ENCODE measurements around the gene GSTM4. TPM values are rescaled to one million over a fixed set of nuclear protein-coding genes. Genes with fewer than 3 reads are reported as not detected.
"Not testable (repeated sequence)": the region's sequence is repeated elsewhere in the genome, so short reads cannot be mapped to it uniquely, and the experiment has no call there.

GSTM4 gene
- total RNA-seq, 1 experiment from 2014 or later = 38.8 TPM

- Histone ChIP-seq H3K9me2 (ENCODE audit: insufficient read depth) (no peaks in the 10 kb centered on the region), H3F3A (ENCODE audit: insufficient read depth, low read depth) (no peaks in the 10 kb centered on the region), H3K36me3 (ENCODE audit: low read depth) (no peaks in the 10 kb centered on the region), H3K4me1 (replicated peaks; ENCODE audit: insufficient read depth) (no peaks in the 10 kb centered on the region), H3K9me3 (ENCODE audit: insufficient read depth, low read depth) (no peaks in the 10 kb centered on the region), H4K20me1 (ENCODE audit: insufficient read depth) (no peaks in the 10 kb centered on the region), H3K4me2 (no peak overlapping the region), H3K4me3 (no peak overlapping the region), H2AFZ (no peak overlapping the region), H3K27me3 (ENCODE audit: insufficient read depth, low read depth) (no peaks in the 10 kb centered on the region), H3K79me2 (ENCODE audit: low read depth) (no peaks in the 10 kb centered on the region), H3K27ac (no peak overlapping the region)
- BruUV-seq (replicated peaks) = no TSS peak
- intact Hi-C loops (cut with micrococcal nuclease; ENCODE audit: unreplicated experiment) = no loop called here
- DNase-seq = no peak
- ChIA-PET CTCF (no interaction called here), POLR2A (ENCODE audit: unreplicated experiment) (no interaction called here)
- no peak for TF ChIP-seq EZH2 (IDR thresholded peaks at IDR 0.05; ENCODE audit: low read depth)
- TF ChIP-seq, protein P1, sequence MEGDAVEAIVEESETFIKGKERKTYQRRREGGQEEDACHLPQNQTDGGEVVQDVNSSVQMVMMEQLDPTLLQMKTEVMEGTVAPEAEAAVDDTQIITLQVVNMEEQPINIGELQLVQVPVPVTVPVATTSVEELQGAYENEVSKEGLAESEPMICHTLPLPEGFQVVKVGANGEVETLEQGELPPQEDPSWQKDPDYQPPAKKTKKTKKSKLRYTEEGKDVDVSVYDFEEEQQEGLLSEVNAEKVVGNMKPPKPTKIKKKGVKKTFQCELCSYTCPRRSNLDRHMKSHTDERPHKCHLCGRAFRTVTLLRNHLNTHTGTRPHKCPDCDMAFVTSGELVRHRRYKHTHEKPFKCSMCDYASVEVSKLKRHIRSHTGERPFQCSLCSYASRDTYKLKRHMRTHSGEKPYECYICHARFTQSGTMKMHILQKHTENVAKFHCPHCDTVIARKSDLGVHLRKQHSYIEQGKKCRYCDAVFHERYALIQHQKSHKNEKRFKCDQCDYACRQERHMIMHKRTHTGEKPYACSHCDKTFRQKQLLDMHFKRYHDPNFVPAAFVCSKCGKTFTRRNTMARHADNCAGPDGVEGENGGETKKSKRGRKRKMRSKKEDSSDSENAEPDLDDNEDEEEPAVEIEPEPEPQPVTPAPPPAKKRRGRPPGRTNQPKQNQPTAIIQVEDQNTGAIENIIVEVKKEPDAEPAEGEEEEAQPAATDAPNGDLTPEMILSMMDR (conservative IDR thresholded peaks at IDR 0.05) = no peak
These were observed 34.0 kb downstream of the GSTM4 start for GRCh38 chr1:109689844-109690405.

- no peaks in the 10 kb centered on the region for H3K9me2 ChIP-seq (ENCODE audit: insufficient read depth)
- DNase-seq = no peak
- ChIA-PET POLR2A (ENCODE audit: unreplicated experiment) (no interaction called here), CTCF (no interaction called here)
- H3K27me3 ChIP-seq (ENCODE audit: insufficient read depth, low read depth) = no peaks in the 10 kb centered on the region
- intact Hi-C loops (cut with micrococcal nuclease; ENCODE audit: unreplicated experiment) = no loop called here
- H3K79me2 ChIP-seq (ENCODE audit: low read depth) = no peaks in the 10 kb centered on the region
- H3K27ac ChIP-seq = no peak overlapping the region
- no peak for TF ChIP-seq EZH2 (IDR thresholded peaks at IDR 0.05; ENCODE audit: low read depth)
- TF ChIP-seq, protein P1 (conservative IDR thresholded peaks at IDR 0.05) = no peak
- no peaks in the 10 kb centered on the region for H3K4me1 ChIP-seq (replicated peaks; ENCODE audit: insufficient read depth)
- no peaks in the 10 kb centered on the region for H4K20me1 ChIP-seq (ENCODE audit: insufficient read depth)
- no peak overlapping the region for H3K4me2 ChIP-seq
- no TSS peak for BruUV-seq (replicated peaks)
- no peaks in the 10 kb centered on the region for H3K9me3 ChIP-seq (ENCODE audit: insufficient read depth, low read depth)
- H3K4me3 ChIP-seq = no peak overlapping the region
- no peaks in the 10 kb centered on the region for H3K36me3 ChIP-seq (ENCODE audit: low read depth)
- no peak overlapping the region for H2AFZ ChIP-seq
- H3F3A ChIP-seq (ENCODE audit: insufficient read depth, low read depth) = no peaks in the 10 kb centered on the region
These were observed 35.9 kb downstream of the GSTM4 start for GRCh38 chr1:109691759-109692158.

- H3K9me2 ChIP-seq (ENCODE audit: insufficient read depth); H3K27me3 ChIP-seq (ENCODE audit: insufficient read depth, low read depth); intact Hi-C loops (cut with micrococcal nuclease; ENCODE audit: unreplicated experiment); H3F3A ChIP-seq (ENCODE audit: insufficient read depth, low read depth); H3K9me3 ChIP-seq (ENCODE audit: insufficient read depth, low read depth); BruUV-seq (replicated peaks); POLR2A ChIA-PET (ENCODE audit: unreplicated experiment); CTCF ChIA-PET; H3K4me2 ChIP-seq; H3K4me3 ChIP-seq; H3K36me3 ChIP-seq (ENCODE audit: low read depth); H3K79me2 ChIP-seq (ENCODE audit: low read depth); H4K20me1 ChIP-seq (ENCODE audit: insufficient read depth); H3K27ac ChIP-seq; DNase-seq; H2AFZ ChIP-seq: not testable (repeated sequence)
- peaks cover 16% of the 10 kb centered on the region for H3K4me1 ChIP-seq (replicated peaks; ENCODE audit: insufficient read depth)
These were observed 38.5 kb downstream of the GSTM4 start for GRCh38 chr1:109694400-109694799.

DNA sequence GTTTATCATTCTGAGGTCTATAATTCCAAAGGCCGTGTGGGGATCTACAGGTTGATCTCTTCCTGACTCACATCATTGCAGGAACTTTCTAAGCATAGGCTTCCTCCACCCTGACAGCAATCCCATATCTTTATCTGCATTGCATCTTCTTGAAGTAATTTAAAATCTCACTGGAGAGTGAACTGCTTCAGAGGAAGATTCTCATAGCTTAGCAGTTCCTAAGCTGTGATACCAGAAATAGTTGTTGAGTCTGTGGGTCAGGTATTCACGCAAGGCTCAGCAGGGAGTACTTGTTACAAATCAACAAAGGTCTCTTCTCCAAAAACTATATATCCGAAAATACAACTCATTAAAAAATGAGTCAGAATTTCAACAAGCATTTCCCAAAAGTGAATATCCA, 39.2 kb downstream of the GSTM4 start:
- H3K4me2 ChIP-seq; H4K20me1 ChIP-seq (ENCODE audit: insufficient read depth); H3K27me3 ChIP-seq (ENCODE audit: insufficient read depth, low read depth); H3K36me3 ChIP-seq (ENCODE audit: low read depth); H3K27ac ChIP-seq; H3K9me2 ChIP-seq (ENCODE audit: insufficient read depth); H3K4me3 ChIP-seq; intact Hi-C loops (cut with micrococcal nuclease; ENCODE audit: unreplicated experiment); H2AFZ ChIP-seq; H3K9me3 ChIP-seq (ENCODE audit: insufficient read depth, low read depth); POLR2A ChIA-PET (ENCODE audit: unreplicated experiment); H3K79me2 ChIP-seq (ENCODE audit: low read depth); BruUV-seq (replicated peaks); H3F3A ChIP-seq (ENCODE audit: insufficient read depth, low read depth); CTCF ChIA-PET; DNase-seq: not testable (repeated sequence)
- peaks cover 16% of the 10 kb centered on the region for H3K4me1 ChIP-seq (replicated peaks; ENCODE audit: insufficient read depth)

Measured in PC-9 (cell line).